Muscle layer of duodenum (tissue), 2 donors: Measurements from ENCODE around the gene TUFT1.

Source experiments
- H3K27ac ChIP-seq: one replicate; pipeline ENCODE4 v1.7.0; 2013; ENCODE audit warnings: mild to moderate bottlenecking, low read length
- H3K27me3 ChIP-seq: one replicate; pipeline ENCODE4 v1.7.0; 2013; ENCODE audit warnings: low read depth, mild to moderate bottlenecking, control low read depth, low read length
- H3K36me3 ChIP-seq, 2 donors: one replicate each; pipeline ENCODE4 v1.7.0; 2013; ENCODE audit warnings: low read length in 2 of 2, control low read depth in 1 of 2, mild to moderate bottlenecking in 1 of 2; ENCODE audit not compliant: insufficient read depth in 2 of 2, control insufficient read depth in 1 of 2
- H3K4me1 ChIP-seq, 2 donors: one replicate each; pipeline ENCODE4 v1.7.0; 2013; ENCODE audit warnings: low read length in 2 of 2, mild to moderate bottlenecking in 2 of 2, control low read depth in 1 of 2, moderate library complexity in 1 of 2; ENCODE audit not compliant: insufficient read depth in 2 of 2, control insufficient read depth in 1 of 2
- H3K4me3 ChIP-seq, 2 donors: one replicate each; pipeline ENCODE4 v1.7.0; 2013; ENCODE audit warnings: low read length in 2 of 2, low read depth in 1 of 2, mild to moderate bottlenecking in 1 of 2
- H3K9me3 ChIP-seq, 2 donors: one replicate each; pipeline ENCODE4 v1.7.0; 2013; ENCODE audit warnings: low read length in 2 of 2, control low read depth in 1 of 2, mild to moderate bottlenecking in 1 of 2; ENCODE audit not compliant: control insufficient read depth in 1 of 2
- donor health status: healthy.

The TUFT1 gene, protein sequence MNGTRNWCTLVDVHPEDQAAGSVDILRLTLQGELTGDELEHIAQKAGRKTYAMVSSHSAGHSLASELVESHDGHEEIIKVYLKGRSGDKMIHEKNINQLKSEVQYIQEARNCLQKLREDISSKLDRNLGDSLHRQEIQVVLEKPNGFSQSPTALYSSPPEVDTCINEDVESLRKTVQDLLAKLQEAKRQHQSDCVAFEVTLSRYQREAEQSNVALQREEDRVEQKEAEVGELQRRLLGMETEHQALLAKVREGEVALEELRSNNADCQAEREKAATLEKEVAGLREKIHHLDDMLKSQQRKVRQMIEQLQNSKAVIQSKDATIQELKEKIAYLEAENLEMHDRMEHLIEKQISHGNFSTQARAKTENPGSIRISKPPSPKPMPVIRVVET

DNA sequence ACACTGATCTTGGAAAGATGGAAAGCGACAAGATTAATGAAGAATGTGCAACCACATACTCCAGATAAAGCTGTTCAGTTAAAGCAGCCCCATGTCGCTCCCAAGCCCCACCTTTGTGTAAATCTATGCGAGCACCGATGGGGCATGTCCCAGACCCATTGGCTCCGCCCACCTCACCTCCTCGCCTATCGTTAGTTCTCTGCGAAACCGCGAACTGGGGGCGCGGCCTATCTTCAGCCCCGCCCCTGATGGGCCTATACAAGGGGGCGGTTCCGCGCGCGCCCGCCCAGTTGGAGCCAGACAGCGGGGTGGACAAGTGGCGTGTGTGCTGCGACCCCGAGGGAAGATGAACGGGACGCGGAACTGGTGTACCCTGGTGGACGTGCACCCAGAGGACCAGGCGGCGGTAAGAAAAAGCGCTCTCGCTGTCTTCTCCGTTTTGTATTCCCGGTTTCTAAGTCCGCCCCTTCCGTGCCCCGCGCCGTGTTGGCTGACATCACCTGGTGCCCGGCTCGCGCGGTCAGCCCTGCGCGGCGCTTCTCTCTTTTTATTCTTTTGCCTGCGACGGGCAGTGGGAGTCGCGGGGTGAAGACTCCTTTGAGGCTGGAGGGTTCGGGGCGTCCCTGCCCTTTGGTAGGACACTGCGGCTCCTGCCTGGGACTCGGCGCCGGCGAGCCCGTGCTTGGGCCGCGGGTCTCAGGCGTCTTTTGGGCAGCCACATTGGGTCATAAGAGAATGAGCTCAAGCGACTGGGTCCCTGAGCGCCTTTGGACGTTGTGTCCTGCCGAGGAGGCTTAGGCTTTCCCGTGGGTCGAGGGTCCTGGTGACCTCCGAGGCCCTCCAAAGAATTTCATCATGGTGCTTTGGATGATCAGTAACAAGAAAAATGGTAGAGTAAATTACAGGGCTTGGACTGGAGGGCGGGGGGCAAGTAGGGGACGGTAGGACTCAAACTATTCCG lies at the start of gene TUFT1:
TUFT1 (plus strand) TSS at position 289 of the 961 bp plus-strand sequence; CDS start at position 347, 58 bp downstream.
- Histone ChIP-seq H3K27ac (peak within 1 kb of the TSS; percentile 96), H3K4me1 (peaks cover 3 to 19% of the 10 kb centered on the region in 2 donors), H3K36me3 (no peaks in the 10 kb centered on the region), H3K27me3 (no peaks in the 10 kb centered on the region), H3K4me3 (peak within 1 kb of the TSS; percentile 79 to 80), H3K9me3 (no peaks in the 10 kb centered on the region)

DNA sequence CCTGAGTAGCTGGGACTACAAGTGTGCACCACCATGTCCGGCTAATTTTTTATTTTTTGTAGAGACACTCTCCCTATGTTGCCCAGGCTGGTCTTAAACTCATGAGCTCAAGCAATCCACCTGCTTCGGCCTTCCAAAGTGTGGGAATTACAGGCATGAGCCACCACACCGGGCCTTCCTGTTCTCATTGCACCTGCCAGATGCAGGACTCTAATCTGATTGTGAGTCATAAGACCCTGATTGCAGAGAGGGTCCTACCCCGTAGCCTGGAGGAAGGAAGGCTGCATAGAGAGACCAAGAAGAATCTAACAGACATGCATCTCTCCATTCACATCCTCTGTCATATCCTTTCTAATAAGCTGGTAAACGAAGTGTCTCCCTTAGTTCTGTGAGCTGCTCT lies 48.5 kb upstream of the TUFT1 start:
- H3K27ac ChIP-seq: no peak overlapping the region
- peaks cover 0 to 4% of the 10 kb centered on the region in 2 donors for H3K4me1 ChIP-seq
- no peak overlapping the region for H3K4me3 ChIP-seq
- no peaks in the 10 kb centered on the region for H3K27me3 ChIP-seq
- H3K9me3 ChIP-seq: no peaks in the 10 kb centered on the region
- H3K36me3 ChIP-seq: no peaks in the 10 kb centered on the region

DNA sequence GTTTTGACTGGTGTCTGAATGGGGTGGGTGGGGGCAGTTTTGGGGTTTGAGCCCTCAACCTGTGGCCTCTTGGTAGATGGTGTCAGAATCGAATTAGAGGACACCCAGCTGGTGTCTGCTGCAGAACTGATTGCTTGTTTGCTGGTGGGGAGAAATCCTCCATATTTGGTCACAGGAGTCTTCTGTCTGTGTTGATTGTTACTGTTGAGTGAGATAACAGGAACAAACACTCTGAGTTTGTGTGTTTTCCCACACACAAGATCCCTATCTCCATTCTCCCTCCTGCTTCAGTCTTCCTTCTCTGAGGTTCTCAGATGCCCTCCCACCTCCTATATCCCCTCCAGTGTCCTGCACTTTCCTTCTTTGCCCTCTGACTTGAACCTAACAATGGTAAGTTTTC lies 48.0 kb upstream of the TUFT1 start:
- H3K27ac ChIP-seq: no peak overlapping the region
- no peaks in the 10 kb centered on the region for H3K36me3 ChIP-seq
- peaks cover 0 to 4% of the 10 kb centered on the region in 2 donors for H3K4me1 ChIP-seq
- no peaks in the 10 kb centered on the region for H3K9me3 ChIP-seq
- H3K27me3 ChIP-seq: no peaks in the 10 kb centered on the region
- H3K4me3 ChIP-seq: no peak overlapping the region

DNA sequence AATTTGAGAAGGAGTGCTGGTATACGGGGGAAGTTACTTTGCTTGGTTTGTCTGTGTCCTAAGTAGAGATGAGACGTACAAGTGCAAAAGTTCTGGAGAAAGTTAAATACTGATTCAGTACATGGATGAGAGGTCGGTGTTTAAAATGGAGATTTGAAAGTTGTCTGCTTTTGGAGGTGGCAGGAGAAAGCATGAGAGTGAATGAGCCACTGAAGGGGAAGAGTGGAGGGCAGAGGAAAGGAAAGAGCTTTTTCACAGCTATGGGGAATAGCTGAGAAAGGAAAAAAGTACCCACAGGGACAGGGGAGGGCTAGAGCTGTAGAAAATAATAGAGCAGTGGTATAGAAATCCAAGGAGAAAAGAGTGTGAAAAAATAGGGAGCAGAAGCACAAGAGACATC lies 47.1 kb upstream of the TUFT1 start:
- Histone ChIP-seq H3K4me3 (no peak overlapping the region), H3K4me1 (peaks cover 0 to 4% of the 10 kb centered on the region in 2 donors), H3K36me3 (no peaks in the 10 kb centered on the region), H3K27ac (no peak overlapping the region), H3K27me3 (no peaks in the 10 kb centered on the region), H3K9me3 (no peaks in the 10 kb centered on the region)

DNA sequence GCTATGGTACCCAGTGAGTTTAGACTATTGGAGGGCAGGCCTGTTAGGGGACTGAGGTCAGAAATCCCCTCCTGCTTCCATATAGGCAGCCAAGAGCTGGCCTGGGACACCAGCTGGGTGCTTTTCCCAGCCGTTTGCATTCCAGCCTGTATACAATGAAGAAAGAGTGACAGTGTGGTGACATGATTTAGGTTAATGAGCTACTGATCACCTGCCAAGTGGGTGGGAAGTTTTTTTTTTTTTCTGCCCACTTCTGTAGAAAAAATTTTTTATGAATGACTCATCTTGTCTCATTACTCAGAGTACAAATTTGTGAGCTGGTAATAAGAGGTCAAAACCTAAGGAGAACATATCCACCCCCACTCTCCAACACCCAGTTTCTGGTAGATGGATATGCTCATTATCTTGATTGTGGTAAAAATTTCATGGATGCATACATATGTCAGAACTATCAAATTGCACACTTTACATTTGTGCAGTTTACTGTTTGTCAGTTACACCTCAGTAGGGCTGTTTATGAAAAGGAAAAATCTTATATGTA lies 45.3 kb upstream of the TUFT1 start:
- no peaks in the 10 kb centered on the region for H3K9me3 ChIP-seq
- H3K27ac ChIP-seq: peak overlapping the region; percentile 8
- H3K27me3 ChIP-seq: no peaks in the 10 kb centered on the region
- no peak overlapping the region for H3K4me3 ChIP-seq
- H3K36me3 ChIP-seq: no peaks in the 10 kb centered on the region
- H3K4me1 ChIP-seq: peaks cover 0 to 4% of the 10 kb centered on the region in 2 donors

DNA sequence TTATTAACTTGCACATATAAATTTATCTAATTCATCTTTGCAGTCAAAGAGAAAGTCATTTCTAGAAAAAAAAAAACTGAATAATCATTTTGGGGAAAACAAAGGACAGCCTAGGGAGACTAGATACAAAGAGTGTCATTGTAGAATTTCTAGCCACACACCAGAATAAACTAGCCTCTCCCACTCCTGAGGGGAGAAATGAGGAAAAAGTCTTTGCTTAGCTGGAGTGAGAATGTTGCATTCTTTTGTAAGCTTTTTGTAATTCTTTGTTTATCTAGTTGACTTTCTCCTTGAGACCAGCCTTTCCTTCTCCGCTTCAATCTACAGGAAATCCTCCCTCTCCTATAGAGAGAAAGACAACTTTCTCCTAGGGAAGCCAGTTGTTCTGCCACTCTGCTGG lies 44.8 kb upstream of the TUFT1 start:
- no peaks in the 10 kb centered on the region for H3K27me3 ChIP-seq
- no peak overlapping the region for H3K27ac ChIP-seq
- no peaks in the 10 kb centered on the region for H3K36me3 ChIP-seq
- peaks cover 0 to 4% of the 10 kb centered on the region in 2 donors for H3K4me1 ChIP-seq
- no peaks in the 10 kb centered on the region for H3K9me3 ChIP-seq
- no peak overlapping the region for H3K4me3 ChIP-seq

DNA sequence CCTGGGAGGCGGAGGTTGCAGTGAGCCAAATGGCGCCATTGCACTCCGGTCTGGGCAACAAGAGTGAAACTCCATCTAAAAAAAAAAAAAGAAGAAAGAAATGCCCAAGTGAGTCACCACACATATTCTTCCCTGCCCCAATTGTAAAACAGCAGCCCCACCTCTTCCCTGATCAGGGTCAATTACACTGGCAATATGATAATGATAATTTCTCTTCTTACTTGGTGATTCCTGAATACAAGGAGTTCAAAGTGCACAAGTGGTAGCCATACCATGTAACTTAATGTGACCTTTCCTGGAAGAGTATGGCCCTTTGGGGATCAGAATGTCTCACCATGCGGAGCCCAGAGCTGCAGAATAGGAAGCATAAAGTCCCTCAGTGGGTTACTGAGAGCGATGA lies 40.7 kb upstream of the TUFT1 start:
- H3K4me1 ChIP-seq: peaks cover 4% of the 10 kb centered on the region in 2 donors
- H3K4me3 ChIP-seq: no peak overlapping the region
- no peaks in the 10 kb centered on the region for H3K36me3 ChIP-seq
- H3K27ac ChIP-seq: peak overlapping the region; percentile 10
- H3K27me3 ChIP-seq: no peaks in the 10 kb centered on the region
- H3K9me3 ChIP-seq: no peaks in the 10 kb centered on the region

DNA sequence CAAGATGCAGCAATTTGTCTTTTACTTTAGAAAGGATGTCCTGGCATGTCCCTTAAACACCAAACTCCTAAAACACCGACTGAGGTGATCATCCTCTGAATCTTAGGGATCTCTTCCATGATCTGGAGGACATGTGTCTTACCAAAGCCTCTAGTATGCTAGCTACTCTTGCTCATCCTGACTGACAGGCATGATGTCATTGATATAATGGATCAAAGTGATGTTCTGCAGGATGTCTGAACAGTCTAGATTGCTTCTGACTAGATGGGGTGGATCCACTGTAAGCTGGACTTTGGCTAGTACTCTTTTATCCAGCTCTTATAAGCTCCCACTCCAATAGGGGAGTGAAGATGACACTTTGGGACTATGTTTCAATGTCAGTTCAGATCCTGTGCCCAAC lies 40.2 kb upstream of the TUFT1 start:
- no peaks in the 10 kb centered on the region for H3K27me3 ChIP-seq
- H3K9me3 ChIP-seq: no peaks in the 10 kb centered on the region
- H3K4me1 ChIP-seq: peaks cover 0 to 4% of the 10 kb centered on the region in 2 donors
- no peaks in the 10 kb centered on the region for H3K36me3 ChIP-seq
- no peak overlapping the region for H3K27ac ChIP-seq
- H3K4me3 ChIP-seq: no peak overlapping the region

DNA sequence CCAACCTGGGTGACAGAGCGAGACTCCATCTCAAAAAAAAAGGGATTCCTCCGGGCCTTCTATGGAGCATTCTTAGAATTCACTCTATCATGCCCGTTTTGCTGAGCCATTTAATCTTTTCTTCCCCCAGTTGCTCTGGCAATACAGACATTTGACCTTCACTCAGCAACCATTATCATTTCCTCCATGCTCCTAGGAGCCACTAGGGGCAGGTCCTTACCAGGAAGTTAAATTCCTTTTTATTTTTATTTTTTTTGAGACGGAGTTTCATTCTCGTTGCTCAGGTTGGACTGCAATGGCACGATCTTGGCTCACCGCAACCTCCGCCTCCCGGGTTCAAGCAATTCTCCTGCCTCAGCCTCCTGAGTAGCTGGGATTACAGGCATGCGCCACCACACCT lies 38.6 kb upstream of the TUFT1 start:
- Histone ChIP-seq H3K36me3 (no peaks in the 10 kb centered on the region), H3K9me3 (no peaks in the 10 kb centered on the region), H3K27ac (no peak overlapping the region)

DNA sequence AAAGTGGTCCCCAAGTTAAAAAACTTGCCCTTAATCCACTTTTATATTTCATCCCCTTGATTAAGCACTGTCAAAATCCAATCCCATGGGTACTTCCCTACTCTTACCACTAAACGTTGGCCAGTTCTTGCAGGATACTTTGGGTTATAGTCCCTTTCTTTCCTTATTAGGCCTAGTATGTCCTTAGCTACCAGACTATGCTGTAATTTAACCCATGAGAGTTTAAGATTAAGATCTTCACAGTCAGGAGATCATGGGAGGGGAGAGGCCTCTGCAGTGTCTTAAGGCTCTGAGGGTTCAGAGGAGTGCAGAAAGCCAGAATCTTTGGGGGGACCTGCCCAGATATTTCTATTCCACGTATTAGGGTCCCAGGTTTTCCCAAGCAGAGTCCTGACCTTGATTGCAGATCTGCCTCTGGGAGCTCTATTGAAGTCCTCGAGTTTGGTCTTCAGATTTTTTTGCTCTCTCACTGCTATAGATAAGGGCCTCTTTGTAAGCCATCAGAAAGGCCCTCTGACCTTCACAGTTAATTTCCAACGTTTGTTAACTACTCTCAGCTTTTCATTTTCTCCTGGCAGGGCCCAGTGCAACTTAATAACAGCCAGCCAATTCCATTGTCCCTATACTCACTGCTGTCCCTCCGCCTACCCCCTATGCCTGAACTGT lies 37.9 kb upstream of the TUFT1 start:
- H3K4me1 ChIP-seq: peaks cover 0 to 4% of the 10 kb centered on the region in 2 donors
- H3K27me3 ChIP-seq: no peaks in the 10 kb centered on the region
- H3K4me3 ChIP-seq: no peak overlapping the region
- no peak overlapping the region for H3K27ac ChIP-seq
- H3K36me3 ChIP-seq: no peaks in the 10 kb centered on the region
- H3K9me3 ChIP-seq: no peaks in the 10 kb centered on the region

More for the DNA sequence above, 38.6 kb upstream of the TUFT1 start:
- no peak overlapping the region for H3K4me3 ChIP-seq
- peaks cover 0 to 4% of the 10 kb centered on the region in 2 donors for H3K4me1 ChIP-seq
- no peaks in the 10 kb centered on the region for H3K27me3 ChIP-seq
